NT2/D1 (cell line): Measurements from ENCODE around the gene ACTR3.

Experiments
- YY1 ChIP-seq: IDR thresholded peaks from 2 replicates; pipeline ENCODE4 v1.6.1; 2011; ENCODE audit not compliant: insufficient read length, insufficient read depth
- ZNF274 ChIP-seq: IDR thresholded peaks from 2 replicates; pipeline ENCODE4 v1.6.1; 2011; ENCODE audit warnings: mild to moderate bottlenecking, low read depth, low read length

- TF ChIP-seq ZNF274 (no peak), YY1 (no peak)
Observed at GRCh38 chr2:113985554-113986397, 95.9 kb downstream of the ACTR3 start.
